Omental fat pad (tissue), 4 donors: ENCODE measurements around the gene APOF. TPM values are rescaled to one million over a fixed set of nuclear protein-coding genes. Genes with fewer than 3 reads are reported as not detected.
"Not testable (repeated sequence)": the region's sequence is repeated elsewhere in the genome, so short reads cannot be mapped to it uniquely, and the experiment has no call there.

Source experiments
- ATAC-seq: fragments of 150-250 bp; one replicate; pipeline ENCODE4 v1.9.1; 2016; ENCODE audit warnings: mild to moderate bottlenecking, moderate library complexity; ENCODE audit not compliant: low FRiP score
- DNase-seq: peaks from one replicate; pipeline ENCODE4 v3.0.0-alpha.2; 2019; ENCODE audit warnings: low spot score
- total RNA-seq, 4 donors: library from RNA; depleted of rRNA; stranded (reverse); fragments of >200 nt; gene quantifications; one replicate each; pipeline ENCODE4 v1.1.0, GENCODE V29; 2016
- TF ChIP-seq, protein P1 (sequence below), 3 donors: fragments of 450-650 bp; IDR thresholded peaks; one replicate each; pipeline ENCODE4 v1.5.1; 2016 to 2017; ENCODE audit warnings: antibody characterized with exemption in 3 of 3, mild to moderate bottlenecking in 3 of 3, moderate library complexity in 2 of 3

Gene APOF, protein sequence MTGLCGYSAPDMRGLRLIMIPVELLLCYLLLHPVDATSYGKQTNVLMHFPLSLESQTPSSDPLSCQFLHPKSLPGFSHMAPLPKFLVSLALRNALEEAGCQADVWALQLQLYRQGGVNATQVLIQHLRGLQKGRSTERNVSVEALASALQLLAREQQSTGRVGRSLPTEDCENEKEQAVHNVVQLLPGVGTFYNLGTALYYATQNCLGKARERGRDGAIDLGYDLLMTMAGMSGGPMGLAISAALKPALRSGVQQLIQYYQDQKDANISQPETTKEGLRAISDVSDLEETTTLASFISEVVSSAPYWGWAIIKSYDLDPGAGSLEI
- not detected for total RNA-seq

DNA sequence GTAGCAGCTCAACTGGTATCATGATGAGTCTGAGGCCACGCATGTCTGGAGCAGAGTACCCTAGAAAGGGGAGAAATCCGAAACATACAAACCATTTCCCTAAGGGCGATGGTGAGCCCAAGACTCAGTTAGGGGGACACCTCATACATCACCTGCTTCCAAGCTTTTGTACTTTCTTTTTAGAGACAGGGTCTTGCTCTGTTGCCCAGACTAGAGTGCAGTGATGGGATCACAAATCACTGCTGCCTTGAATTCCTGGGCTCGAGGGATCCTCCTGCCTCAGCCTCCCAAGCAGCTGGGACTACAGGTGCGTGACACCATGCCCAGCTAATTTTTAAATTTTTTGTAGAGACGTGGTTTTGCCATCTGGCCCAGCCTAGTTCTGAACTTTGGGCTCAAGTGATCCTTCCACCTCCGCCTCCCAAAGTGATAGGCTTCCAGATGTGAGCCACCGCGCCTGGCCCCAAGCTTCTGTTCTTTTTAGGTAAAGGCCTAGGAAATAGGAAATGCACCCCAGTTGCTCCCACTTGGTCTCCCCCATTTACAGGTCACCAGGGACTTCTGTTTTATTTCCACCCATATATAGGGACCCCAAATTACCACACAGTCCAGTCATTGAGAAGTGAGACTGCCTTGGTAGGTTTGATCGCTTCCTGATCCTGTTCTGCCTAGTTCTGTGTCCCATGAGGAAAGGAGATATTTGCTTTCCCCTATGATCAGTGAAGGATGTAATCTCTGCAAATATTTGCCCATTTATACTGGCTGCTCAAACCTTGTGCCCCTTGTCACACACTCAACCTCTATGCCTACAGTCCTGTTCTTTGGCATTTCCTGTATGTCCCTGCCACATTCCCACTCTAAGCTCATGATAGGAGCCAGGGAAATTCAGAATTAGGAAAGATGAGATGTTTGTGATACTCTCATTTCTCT, at the start of gene APOF:
TSS of gene APOF (minus strand) at position 728 of the 930 bp plus-strand sequence. CDS start at position 616, 112 bp downstream.
- DNase-seq (no peak), ATAC-seq (no peak)
- TF ChIP-seq, protein P1, sequence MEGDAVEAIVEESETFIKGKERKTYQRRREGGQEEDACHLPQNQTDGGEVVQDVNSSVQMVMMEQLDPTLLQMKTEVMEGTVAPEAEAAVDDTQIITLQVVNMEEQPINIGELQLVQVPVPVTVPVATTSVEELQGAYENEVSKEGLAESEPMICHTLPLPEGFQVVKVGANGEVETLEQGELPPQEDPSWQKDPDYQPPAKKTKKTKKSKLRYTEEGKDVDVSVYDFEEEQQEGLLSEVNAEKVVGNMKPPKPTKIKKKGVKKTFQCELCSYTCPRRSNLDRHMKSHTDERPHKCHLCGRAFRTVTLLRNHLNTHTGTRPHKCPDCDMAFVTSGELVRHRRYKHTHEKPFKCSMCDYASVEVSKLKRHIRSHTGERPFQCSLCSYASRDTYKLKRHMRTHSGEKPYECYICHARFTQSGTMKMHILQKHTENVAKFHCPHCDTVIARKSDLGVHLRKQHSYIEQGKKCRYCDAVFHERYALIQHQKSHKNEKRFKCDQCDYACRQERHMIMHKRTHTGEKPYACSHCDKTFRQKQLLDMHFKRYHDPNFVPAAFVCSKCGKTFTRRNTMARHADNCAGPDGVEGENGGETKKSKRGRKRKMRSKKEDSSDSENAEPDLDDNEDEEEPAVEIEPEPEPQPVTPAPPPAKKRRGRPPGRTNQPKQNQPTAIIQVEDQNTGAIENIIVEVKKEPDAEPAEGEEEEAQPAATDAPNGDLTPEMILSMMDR (IDR thresholded peaks at IDR 0.05), result no peak

DNA sequence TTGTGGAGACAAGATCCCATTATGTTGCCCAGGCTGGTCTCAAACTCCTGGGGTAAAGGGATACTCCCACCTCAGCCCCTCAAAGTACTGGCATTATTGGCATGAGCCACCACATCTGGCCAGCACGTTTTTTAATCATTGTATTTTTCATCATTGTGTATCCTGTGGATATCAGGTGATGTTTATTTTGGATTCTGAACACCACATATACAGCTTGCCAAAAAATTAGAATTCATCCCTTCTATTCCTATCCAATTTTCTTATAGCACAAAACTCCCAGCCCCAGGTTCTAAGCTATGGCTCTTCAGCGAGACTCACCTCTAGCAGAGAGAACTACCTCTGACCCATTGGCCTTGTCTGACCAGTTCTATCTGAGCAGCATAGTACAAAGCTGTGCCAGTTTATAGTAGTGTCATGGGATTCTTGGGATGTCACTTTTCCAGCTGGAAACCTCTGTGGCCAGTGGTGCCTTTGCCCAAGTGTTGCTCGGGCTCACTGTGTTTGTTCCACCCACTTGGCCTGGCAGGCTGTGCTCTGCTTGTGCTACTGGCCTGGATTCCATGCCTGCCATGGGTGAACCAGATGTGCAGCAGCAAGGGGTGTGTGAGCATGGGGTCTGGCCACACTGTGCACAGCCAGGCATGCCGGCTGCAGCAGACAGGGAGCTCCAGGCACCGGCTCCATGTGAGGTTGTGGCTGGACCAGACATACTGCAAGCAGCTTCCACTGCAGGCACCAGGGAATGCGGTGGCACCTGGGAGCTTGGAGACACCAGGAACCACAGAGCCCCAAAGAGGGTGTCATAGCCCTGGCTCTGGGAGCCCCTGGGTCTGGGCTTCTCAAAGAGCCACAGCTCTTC, 49.4 kb upstream of the APOF start:
- DNase-seq (no peak), ATAC-seq (no peak)
- TF ChIP-seq, protein P1 (IDR thresholded peaks at IDR 0.05), result no peak

DNA sequence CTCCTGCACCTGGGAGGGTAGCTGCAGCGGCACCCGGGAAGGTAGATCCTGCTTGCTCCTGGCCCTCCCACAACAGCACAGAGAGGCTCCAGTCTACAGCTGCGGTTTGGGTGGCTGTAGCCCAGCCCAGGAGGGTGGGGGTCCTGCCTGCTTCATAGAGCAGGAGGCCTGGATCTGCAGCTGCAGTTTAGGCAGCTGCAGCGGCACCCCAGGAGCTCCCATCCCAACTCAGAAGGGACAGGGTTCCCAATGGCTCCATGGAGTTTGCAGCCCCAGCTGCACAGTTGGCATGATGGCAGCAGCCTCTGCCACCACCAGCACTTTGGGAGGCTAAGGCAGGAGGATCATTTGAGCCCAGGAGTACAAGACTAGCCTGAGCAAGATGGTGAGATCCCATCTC, 48.1 kb upstream of the APOF start:
- TF ChIP-seq, protein P1 (IDR thresholded peaks at IDR 0.05), result no peak

DNA sequence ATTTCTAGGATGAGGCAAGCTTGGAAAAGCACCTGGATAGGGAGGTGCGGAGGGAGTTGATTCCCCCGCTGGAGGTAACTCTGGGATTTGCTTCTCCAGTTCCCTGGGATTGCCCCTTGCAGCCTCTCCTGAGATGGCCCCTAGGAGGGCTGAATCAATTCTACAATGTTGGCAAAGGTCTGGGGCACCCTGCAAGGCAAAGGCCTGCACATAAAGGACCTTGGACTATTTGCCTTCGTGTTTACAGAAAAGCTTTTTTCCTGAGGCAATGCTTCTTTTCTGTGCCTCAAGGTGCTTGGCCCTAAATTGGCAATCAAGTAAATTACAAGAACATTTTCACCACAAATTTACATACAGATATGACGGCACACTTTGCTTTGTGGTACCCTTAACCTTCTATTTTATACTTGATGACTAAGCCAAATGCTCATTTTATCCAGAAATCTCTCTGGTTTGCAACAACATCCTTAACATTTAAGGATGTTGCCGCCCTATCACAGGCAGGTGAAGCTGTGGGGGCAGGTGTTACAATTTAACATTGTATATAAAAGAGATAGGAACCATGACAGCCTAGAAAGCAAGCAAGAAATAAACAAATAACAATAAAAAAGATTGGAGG, 46.3 kb upstream of the APOF start:
- DNase-seq, result no peak
- TF ChIP-seq, protein P1 (IDR thresholded peaks at IDR 0.05), result no peak
- no peak for ATAC-seq

More for the DNA sequence above, 48.1 kb upstream of the APOF start:
- DNase-seq (no peak), ATAC-seq (no peak)

DNA sequence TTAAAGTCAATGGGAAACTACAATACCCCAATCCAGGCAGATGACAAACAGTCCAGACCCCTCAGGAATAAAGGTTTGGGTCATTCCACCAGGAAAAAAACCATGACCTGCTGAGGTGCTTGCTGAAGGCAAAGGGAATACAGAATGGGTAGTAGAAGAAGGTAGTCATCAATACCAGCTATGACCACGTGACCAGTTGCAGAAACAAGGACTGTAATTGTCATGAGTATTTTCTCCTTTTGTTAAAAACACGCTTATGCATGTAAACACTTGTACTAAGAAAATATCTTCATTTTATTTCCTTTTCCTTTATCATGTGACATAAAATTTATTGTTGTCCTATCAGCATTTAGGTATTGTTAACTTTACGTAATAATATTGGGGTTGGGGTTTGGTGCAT, 41.6 kb upstream of the APOF start:
- ATAC-seq, DNase-seq: not testable (repeated sequence)

DNA sequence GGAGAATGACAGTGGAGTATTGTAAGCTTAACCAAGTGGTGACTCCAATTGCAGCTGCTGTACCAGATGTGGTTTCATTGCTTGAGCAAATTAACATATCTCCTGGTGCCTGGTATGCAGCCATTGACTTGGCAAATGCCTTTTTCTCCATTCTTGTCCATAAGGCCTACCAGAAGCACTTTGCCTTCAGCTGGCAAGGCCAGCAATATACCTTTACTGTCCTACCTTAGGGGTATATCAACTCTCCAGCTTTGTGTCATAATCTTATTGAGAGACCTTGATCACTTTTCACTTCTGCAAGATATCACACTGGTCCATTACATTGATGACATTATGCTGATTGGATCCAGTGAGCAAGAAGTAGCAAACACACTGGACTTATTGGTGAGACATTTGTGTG, 39.0 kb upstream of the APOF start:
- not testable (repeated sequence) for DNase-seq, ATAC-seq

DNA sequence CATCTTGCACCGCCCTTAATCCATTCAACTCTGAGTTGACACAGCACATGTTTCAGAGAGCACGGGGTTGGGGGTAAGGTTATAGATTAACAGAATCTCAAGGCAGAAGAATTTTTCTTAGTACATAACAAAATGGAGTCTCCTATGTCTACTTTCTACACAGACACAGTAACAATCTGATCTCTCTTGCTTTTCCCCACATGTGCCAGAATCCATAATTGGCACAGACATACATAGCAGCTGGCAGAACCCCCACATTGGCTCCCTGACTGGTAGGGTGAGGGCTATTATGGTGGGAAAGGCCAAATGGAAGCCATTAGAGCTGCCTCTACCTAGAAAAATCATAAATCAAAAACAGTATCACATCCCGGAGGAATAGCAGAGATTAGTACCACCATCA, 38.5 kb upstream of the APOF start:
- not testable (repeated sequence) for ATAC-seq, DNase-seq

DNA sequence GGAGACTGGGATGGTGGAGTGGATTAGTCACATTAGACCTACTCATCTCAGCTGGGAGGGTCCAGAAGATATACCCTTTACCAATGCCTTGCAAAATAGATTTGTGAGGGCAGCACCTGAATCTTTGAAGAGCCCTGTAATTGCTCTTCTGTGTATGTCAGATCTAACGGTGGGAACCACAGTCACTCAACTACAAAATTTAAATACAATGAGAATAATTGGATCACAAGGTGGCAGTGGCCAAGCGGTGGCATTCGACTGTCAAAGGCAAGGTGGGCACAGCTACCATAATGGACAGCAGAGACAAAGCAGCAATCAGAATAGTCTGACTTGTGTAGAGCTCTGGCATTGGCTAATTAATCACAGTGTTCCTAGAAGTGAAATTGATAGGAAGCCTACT, 36.8 kb upstream of the APOF start:
- not testable (repeated sequence) for DNase-seq, ATAC-seq
